Left ventricle myocardium superior (tissue), 1 donor: ENCODE data around the gene ZNF487. TPM values are rescaled to one million over a fixed set of nuclear protein-coding genes. Genes with fewer than 3 reads are reported as not detected.
"Not testable (repeated sequence)": the region's sequence is repeated elsewhere in the genome, so short reads cannot be mapped to it uniquely, and the experiment has no call there.

ENCODE experiments used
- ATAC-seq: fragments of 200-7000 bp; cut with Tn5 transposase; one replicate; pipeline ENCODE4 v1.9.1; 2020; ENCODE audit warnings: mild to moderate bottlenecking, moderate library complexity
- DNase-seq: peaks from one replicate; pipeline ENCODE4 v3.0.0-alpha.2; 2020
- intact Hi-C: fragments of 100-400 bp; cut with micrococcal nuclease; formaldehyde crosslinking; loops from one replicate; pipeline ENCODE4 v1.11.0; 2022
- total RNA-seq: library from RNA; stranded (reverse); fragmentation: NEBNext Ultra II Directional; extraction: Animal tissue kit (Norgen Biotek cat#: 25700); gene quantifications from one replicate; pipeline ENCODE4 v1.2.1, GENCODE V29; 2021
- donor health status: DM: no; HTN: yes; CAD: no; lungs with severe emphysema.

ZNF487 gene
- total RNA-seq, 1 donor from 2014 or later, result 1.9 TPM

DNA sequence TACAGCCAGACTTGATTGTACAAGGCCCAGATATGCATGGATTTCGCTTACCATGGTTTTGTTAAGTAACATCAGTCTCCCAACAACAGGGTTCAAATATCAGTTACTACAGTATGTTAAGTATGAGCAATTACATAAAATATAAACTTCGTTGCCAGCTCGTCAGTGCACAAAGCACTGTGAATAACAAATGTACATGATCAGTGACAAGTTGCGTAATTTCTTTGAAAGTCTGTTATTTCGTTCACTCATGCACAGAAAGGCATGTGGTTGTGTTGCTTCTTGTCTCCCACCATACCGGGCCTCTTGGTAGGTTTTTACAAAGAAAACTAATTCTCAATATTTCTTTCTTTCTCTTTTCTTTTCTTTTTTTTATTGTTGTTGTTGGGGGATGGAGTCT lies 12.5 kb upstream of the ZNF487 start:
- intact Hi-C loops, result no loop called here
- ATAC-seq, result no peak
- no peak for DNase-seq

DNA sequence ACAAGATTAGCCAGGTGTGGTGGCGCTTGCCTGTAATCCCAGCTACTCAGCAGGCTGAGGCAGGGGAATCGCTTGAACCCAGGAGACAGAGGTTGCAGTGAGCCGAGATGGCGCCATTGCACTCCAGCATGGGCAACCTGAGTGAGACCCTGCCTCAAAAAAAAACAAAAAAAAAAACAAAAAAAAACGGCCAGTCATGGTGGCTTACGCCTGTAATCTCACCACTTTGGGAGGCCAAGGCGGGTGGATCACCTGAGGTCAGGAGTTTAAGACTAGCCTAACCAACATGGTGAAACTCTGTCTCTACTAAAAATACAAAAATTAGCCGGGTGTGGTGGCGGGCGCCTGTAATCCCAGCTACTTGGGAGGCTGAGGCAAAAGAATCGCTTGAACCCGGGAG lies 10.4 kb upstream of the ZNF487 start:
- ATAC-seq, intact Hi-C loops, DNase-seq: not testable (repeated sequence)

- ATAC-seq, result no peak
- intact Hi-C loops, result no loop called here
- DNase-seq, result no peak
Measured at GRCh38 chr10:43427166-43427825, 9.6 kb upstream of the ZNF487 start.

DNA sequence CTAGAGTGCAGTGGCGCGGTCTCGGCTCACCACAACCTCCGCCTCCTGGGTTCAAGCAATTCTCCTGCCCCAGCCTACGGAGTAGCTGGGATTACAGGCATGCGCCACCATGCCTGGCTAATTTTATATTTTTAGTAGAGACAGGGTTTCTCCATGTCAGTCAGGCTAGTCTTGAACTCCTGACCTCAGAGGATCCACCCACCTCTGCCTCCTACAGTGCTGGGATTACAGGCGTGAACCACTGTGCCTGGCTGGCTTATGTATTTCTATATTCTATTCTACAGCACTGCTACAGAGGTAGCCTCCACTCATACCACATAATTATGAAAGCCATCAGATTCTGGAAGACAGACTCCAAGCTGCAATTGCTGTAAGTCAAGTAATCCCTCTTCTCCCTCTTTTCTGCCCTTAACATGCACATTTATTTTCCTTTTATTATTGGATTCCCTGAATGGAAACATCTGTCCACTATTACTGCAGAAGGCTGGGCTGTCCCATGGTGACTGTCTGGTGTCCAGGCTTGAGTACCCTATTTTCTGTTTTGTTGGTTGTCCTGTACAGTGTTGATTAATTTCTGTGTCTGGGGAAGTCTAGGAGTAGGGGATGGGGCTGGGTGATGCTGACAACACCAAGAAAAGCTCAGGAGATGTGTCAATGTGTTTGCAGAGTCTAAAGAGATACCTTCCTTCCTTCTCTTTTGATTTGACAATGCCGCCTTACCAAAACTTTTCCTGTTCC lies 5.8 kb upstream of the ZNF487 start:
- intact Hi-C loops, result no loop called here
- ATAC-seq (no peak), DNase-seq (no peak)

DNA sequence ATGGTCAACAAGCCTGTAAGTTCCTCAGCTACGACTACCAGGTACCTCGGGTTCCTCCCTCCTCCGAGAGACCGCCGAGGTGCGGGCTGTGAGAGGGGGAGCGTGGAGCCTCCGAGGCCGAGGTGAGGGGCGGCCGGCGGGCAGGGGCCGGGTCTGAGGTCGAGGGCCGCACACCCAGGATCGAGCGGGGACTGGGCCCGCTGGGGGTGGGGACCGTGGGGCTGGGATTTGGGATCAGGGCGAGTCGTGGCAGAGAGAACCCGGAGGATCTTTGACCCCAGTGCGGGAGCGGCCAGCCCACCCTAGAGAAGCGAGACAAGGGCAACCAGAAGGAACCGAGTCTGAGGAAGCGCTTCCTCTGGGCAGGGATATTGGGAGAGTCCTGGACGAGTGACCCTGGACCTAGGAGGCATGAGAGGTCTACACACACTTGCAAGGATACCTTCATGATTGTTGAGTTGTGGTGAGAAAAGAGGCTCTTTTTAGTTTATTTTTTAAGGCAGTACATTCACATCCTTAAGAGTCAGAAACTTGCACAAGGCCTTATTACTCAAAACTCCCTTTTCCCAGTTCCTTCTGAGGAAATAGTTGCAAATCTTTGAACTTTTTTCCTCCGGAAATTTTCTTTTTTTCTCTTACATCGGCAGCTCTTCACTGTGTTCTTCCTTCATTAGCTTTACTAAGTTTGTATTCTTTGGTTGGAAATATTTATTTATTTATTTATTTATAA lies 395 bp downstream of the ZNF487 start:
- peak; percentile 6 for ATAC-seq
- intact Hi-C loops, result no loop called here

GRCh38 chr10:43440463-43441134 lies 3.7 kb downstream of the ZNF487 start:
- ATAC-seq (no peak), DNase-seq (no peak)
- intact Hi-C loops, result no loop called here

More for the DNA sequence above, 395 bp downstream of the ZNF487 start:
- DNase-seq, result no peak

GRCh38 chr10:43444323-43444722 lies 7.4 kb downstream of the ZNF487 start:
- no peak for DNase-seq
- intact Hi-C loops, result no loop called here
- ATAC-seq, result no peak

DNA sequence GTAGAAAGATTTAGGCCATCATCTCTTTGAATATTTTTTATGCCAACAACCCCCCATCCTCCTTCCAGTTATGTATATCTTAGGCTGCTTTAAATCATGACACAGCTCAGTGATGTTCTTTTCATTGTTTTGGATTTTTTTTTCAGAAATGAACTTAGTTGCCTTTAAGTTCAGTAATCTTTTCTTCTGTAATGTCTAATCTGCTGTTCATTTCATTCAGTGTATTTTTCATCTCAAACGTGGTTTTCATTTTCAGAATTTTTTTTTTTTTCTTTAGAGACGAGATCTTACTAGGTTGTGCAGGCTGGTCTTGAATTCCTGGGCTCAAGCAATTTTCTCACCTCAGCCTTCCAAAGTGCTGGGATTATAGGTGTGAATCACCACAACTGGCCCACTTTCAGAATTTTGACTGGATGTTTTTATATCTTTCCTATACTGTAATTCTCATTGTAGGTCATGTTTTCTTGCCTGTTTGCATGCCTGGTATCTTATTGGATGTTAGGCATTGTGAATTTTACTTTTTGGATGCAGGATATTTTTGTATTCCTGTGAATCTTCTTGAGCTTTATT lies 8.1 kb downstream of the ZNF487 start:
- no peak for ATAC-seq
- intact Hi-C loops, result no loop called here
- no peak for DNase-seq

GRCh38 chr10:43446219-43447017 lies 9.5 kb downstream of the ZNF487 start:
- DNase-seq, ATAC-seq, intact Hi-C loops: not testable (repeated sequence)

DNA sequence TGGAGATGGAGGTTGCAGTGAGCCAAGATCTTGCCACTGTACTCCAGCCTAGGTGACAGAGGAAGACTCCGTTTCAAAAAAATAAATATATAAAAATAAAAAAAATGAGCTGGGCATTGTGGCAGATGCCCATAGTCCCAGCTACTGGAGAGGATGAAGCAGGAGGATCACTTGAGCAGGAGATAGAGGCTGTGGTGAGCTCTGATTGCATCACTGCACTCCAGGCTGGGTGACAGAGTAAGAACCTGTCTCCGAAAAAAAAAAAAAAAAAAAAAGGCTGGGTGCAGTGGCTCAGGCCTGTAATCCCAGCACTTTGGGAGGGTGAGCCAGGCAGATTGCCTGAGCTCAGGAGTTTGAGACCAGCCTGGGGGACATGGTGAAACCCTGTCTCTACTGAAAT lies 11.8 kb downstream of the ZNF487 start:
- ATAC-seq, result no peak
- DNase-seq, result no peak
- intact Hi-C loops, result no loop called here

- no peak for ATAC-seq
- intact Hi-C loops, result no loop called here
- no peak for DNase-seq
Measured at GRCh38 chr10:43452356-43452914, 15.5 kb downstream of the ZNF487 start.

DNA sequence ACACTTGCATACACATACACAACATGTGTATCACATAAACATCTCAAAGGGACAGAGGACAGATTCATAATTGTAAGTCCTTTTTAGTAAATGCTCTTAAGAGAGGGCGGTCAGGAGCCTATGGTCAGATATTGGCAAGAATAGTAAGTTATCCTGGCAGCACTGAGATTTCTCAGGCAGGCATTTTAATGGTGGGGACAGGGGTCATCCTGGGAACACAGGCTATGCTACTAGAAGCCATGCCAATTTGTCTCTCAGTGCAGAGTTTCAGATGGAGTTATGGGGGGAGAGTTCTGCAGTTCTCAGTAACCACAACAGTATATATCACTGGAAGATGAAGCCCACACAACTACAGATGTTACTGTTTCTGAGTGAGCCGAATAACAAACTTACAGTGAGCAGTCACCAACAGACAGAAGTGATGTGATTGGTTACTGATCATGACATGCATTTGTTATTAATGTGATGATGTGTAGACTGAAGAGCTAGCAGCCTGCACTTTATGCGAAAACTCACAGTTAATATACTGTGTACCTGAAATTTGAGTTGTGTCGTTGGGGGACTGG lies 16.4 kb downstream of the ZNF487 start:
- intact Hi-C loops, result no loop called here
- no peak for ATAC-seq
- DNase-seq, result no peak

DNA sequence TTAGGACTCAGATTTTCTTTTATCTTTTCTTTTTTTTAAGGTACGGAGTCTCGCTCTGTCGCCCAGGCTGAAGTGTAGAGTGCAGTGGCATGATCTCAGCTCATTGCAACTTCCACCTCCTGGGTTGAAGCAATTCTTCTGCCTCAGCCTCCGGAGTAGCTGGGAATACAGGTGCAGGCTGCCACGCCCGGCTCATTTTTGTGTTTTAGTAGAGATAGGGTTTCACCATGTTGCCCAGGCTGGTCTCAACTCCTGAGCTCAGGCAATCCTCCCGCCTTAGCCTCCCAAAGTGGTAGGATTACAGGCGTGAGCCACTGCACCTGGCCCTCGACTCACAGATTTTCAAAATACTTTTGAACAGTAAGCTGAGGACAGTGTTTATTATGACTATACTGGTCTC lies 17.1 kb downstream of the ZNF487 start:
- intact Hi-C loops, DNase-seq, ATAC-seq: not testable (repeated sequence)

DNA sequence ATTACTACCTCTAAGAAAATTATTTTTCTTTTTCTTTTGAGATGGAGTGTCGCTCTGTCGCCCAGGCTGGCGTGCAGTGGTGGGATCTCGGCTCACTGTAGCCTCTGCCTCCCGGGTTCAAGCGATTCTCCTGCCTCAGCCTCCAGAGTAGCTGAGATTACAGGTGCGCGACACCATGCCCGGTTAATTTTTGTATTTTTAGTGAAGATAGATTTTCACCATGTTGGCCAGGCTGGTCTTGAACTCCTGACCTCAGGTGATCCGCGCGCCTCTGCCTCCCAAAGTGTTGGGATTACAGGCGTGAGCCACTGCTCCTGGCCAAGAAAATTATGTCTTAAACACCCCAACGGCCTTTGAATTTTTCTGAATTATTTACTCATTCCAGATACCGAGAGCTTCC lies 19.6 kb downstream of the ZNF487 start:
- intact Hi-C loops, ATAC-seq, DNase-seq: not testable (repeated sequence)

DNA sequence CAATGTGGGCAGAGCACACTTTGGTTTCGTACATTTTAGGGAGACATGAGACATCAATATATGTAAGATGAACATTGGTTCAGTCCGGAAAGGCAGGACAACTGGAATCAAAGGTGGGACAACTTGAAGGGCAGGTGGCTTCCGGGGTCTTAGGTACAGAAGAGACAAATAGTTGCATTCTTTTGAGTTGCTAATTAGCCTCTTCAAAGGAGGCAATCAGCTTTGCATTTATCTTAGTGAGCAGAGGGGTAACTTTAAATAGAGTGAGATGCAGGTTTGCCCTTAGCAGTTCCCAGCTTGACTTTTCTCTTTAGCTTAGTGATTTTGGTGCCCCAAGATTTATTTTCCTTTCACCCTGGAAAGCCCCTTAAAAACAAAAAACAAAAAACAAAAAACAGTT lies 21.3 kb downstream of the ZNF487 start:
- DNase-seq (no peak), ATAC-seq (no peak)
- intact Hi-C loops, result no loop called here

DNA sequence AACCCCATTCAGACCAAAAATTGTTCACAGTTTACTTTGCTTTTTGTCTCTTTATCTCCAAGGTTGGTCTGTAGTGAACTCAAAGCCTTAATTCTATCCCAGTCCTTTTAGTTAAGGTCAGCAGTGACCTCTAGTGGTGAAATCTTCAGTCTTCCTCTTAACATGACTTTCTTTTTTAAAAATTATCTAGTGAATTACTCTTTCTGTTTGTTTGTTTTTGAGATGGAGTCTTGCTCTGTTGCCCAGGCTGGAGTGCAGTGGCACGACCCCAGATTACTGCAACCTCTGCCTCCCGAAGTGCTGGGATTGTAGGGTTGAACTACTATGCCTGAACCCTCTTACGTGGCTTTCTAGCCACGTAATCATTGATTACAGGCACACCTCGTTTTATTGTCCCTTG lies 25.0 kb downstream of the ZNF487 start:
- intact Hi-C loops, result loop anchor here (5.0 kb wide), 1 partner anchor 170 kb away; no protein-coding TSS in a partner anchor
- peak; percentile 63 for ATAC-seq
- no peak for DNase-seq

GRCh38 chr10:43465086-43465735 lies 28.3 kb downstream of the ZNF487 start:
- ATAC-seq, DNase-seq, intact Hi-C loops: not testable (repeated sequence)
